H1 (cell line): ENCODE results near the gene CNN3. TPM values are rescaled to one million over a fixed set of nuclear protein-coding genes. Genes with fewer than 3 reads are reported as not detected.

Experiments used
- KDM1A ChIP-seq: fragments of 200-600, 300-600 bp; sonication (generic); IDR thresholded peaks from 2 replicates; pipeline ENCODE4 v1.7.1; 2016; ENCODE audit warnings: mild to moderate bottlenecking, low read length, borderline replicate concordance
- polyA plus RNA-seq, 7 experiments: library from polyadenylated mRNA; depleted of rRNA in 3 of 7; stranded (reverse) in 5 of 7; unstranded in 2 of 7; fragments of >200 nt in 5 of 7; fragments of 200-250 nt in 2 of 7; gene quantifications; 1 replicate in 5 of 7; 2 replicates in 1 of 7; 4 replicates in 1 of 7; pipeline versions ENCODE4 v1.2.1 to v1.2.3, GENCODE V29; 2011 to 2013; ENCODE audit warnings: missing spikeins in 2 of 7, mixed read lengths in 2 of 7
- total RNA-seq: library from RNA; stranded (reverse); fragmentation: NEBNext Ultra II Directional; extraction: Animal tissue kit (Norgen Biotek cat#: 25700); gene quantifications from 2 replicates; pipeline ENCODE4 v1.2.1, GENCODE V29; 2021

CNN3 gene
- total and polyA plus RNA-seq, 2 of the 8 experiments (the other 6 are each of a cell fraction or from before 2014, with no cell fraction given) = 134 to 266 TPM

DNA sequence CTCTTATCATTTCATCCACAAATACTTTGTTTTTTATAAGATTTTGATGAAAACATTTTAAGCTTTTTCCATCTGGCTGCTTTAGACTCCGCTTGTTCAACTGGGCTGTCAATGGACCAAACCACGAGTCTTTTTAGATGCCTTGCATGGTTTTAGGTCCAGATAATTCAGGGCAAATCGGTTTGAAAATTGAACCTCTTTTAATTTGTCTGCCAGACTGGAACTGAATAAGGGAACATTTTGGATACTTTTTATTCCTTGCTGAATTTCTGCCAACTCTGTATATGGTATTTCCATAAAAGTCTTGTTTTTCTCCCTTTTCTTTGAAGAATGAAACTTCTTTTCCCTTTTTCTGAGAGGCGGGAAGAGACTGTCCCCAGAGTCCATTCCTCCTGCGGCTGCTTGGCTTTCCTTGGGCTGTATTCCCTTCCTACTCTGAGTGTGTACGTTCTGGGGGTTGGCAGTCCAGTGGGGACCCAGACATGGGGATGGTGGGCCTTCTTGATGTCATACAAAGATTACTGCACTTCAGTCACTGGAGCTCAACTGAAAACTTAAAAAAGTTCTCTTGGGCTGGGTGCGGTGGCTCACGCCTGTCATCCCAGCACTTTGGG, 46.5 kb upstream of the CNN3 start (continued):
- TF ChIP-seq KDM1A = no peak
